ENCODE data around the gene RAD51B.

Gene RAD51B

GRCh38 chr14:68349900-68350629, 530.5 kb downstream of the RAD51B start:
- no peak for DNase-seq (ENCODE audit: low read depth in 2 of 2, low spot score in 1 of 2)

GRCh38 chr14:68355415-68355814, 535.8 kb downstream of the RAD51B start:
- no peak for DNase-seq (ENCODE audit: low read depth in 2 of 2, low spot score in 1 of 2)

GRCh38 chr14:68357777-68358176, 538.2 kb downstream of the RAD51B start:
- no peak for DNase-seq (ENCODE audit: low read depth in 2 of 2, low spot score in 1 of 2)

- DNase-seq (ENCODE audit: low read depth in 2 of 2, low spot score in 1 of 2): no peak
Measured at GRCh38 chr14:68358500-68358899, 538.9 kb downstream of the RAD51B start.

GRCh38 chr14:68359022-68359836, 539.6 kb downstream of the RAD51B start:
- DNase-seq (ENCODE audit: low read depth in 2 of 2, low spot score in 1 of 2): no peak

GRCh38 chr14:68359837-68360552, 540.4 kb downstream of the RAD51B start:
- DNase-seq (ENCODE audit: low read depth in 2 of 2, low spot score in 1 of 2): no peak

GRCh38 chr14:68361231-68361630, 541.7 kb downstream of the RAD51B start:
- DNase-seq (ENCODE audit: low read depth in 2 of 2, low spot score in 1 of 2): no peak

- DNase-seq (ENCODE audit: low read depth in 2 of 2, low spot score in 1 of 2): no peak
Measured at GRCh38 chr14:68362846-68363245, 543.3 kb downstream of the RAD51B start.

- DNase-seq (ENCODE audit: low read depth in 2 of 2, low spot score in 1 of 2): no peak
Measured at GRCh38 chr14:68363466-68363842, 543.9 kb downstream of the RAD51B start.

- no peak for DNase-seq (ENCODE audit: low read depth in 2 of 2, low spot score in 1 of 2)
Measured at GRCh38 chr14:68363843-68364767, 544.5 kb downstream of the RAD51B start.

GRCh38 chr14:68364792-68365192, 545.2 kb downstream of the RAD51B start:
- no peak for DNase-seq (ENCODE audit: low read depth in 2 of 2, low spot score in 1 of 2)

- no peak for DNase-seq (ENCODE audit: low read depth in 2 of 2, low spot score in 1 of 2)
Measured at GRCh38 chr14:68365228-68365627, 545.6 kb downstream of the RAD51B start.

GRCh38 chr14:68366656-68367055, 547.1 kb downstream of the RAD51B start:
- DNase-seq (ENCODE audit: low read depth in 2 of 2, low spot score in 1 of 2): no peak

GRCh38 chr14:68367536-68367935, 548.0 kb downstream of the RAD51B start:
- no peak for DNase-seq (ENCODE audit: low read depth in 2 of 2, low spot score in 1 of 2)

GRCh38 chr14:68368850-68369249, 549.3 kb downstream of the RAD51B start:
- no peak for DNase-seq (ENCODE audit: low read depth in 2 of 2, low spot score in 1 of 2)

- no peak for DNase-seq (ENCODE audit: low read depth in 2 of 2, low spot score in 1 of 2)
Measured at GRCh38 chr14:68369281-68370056, 549.9 kb downstream of the RAD51B start.

- no peak for DNase-seq (ENCODE audit: low read depth in 2 of 2, low spot score in 1 of 2)
Measured at GRCh38 chr14:68370057-68370360, 550.4 kb downstream of the RAD51B start.

GRCh38 chr14:68372368-68372767, 552.8 kb downstream of the RAD51B start:
- DNase-seq (ENCODE audit: low read depth in 2 of 2, low spot score in 1 of 2): no peak

GRCh38 chr14:68373124-68373646, 553.6 kb downstream of the RAD51B start:
- no peak for DNase-seq (ENCODE audit: low read depth in 2 of 2, low spot score in 1 of 2)

- DNase-seq (ENCODE audit: low read depth in 2 of 2, low spot score in 1 of 2): no peak
Measured at GRCh38 chr14:68373847-68374444, 554.4 kb downstream of the RAD51B start.
